Fibroblast of lung (primary cell): ENCODE data around the gene HSPA6. TPM values are rescaled to one million over a fixed set of nuclear protein-coding genes. Genes with fewer than 3 reads are reported as not detected.

Experiments used
- DNase-seq, 2 donors: peaks; one replicate each; pipeline versions ENCODE4 v3.0.0 to v3.0.0-alpha.2; 2010; ENCODE audit warnings: low read depth in 2 of 2
- H2AFZ ChIP-seq: 2 replicates; pipeline ENCODE4 v1.5.1; 2012; ENCODE audit warnings: low read length, control low read depth, inconsistent platforms
- H3K27ac ChIP-seq: 2 replicates; pipeline ENCODE4 v1.5.1; 2011; ENCODE audit warnings: low read length, control low read depth; ENCODE audit not compliant: insufficient read depth
- H3K27me3 ChIP-seq: 2 replicates; pipeline ENCODE4 v1.5.1; 2011; ENCODE audit warnings: mild to moderate bottlenecking, low read length; ENCODE audit not compliant: control insufficient read depth, insufficient read depth
- H3K36me3 ChIP-seq: 2 replicates; pipeline ENCODE4 v1.5.1; 2011; ENCODE audit warnings: low read length; ENCODE audit not compliant: control insufficient read depth, insufficient read depth
- H3K4me1 ChIP-seq: 2 replicates; pipeline ENCODE4 v1.5.1; 2011; ENCODE audit warnings: low read length; ENCODE audit not compliant: control insufficient read depth, insufficient read depth; ENCODE audit errors: extremely low read depth
- H3K4me2 ChIP-seq: 2 replicates; pipeline ENCODE4 v1.5.1; 2011; ENCODE audit warnings: low read length, control low read depth; ENCODE audit not compliant: insufficient read depth; ENCODE audit errors: extremely low read depth
- H3K4me3 ChIP-seq, 4 experiments: fragments of 200-600 bp in 1 of 4; sonication (generic) in 1 of 4; replicated peaks in 1 of 4; 2 replicates each; pipeline ENCODE4 v1.5.1; 2011 to 2016; ENCODE audit warnings: low read length in 4 of 4, low read depth in 3 of 4, mild to moderate bottlenecking in 3 of 4, control low read depth in 2 of 4, inconsistent platforms in 1 of 4, mixed read lengths in 1 of 4; ENCODE audit not compliant: insufficient read depth in 1 of 4; ENCODE audit errors: control extremely low read depth in 1 of 4
- H3K79me2 ChIP-seq: 2 replicates; pipeline ENCODE4 v1.5.1; 2012; ENCODE audit warnings: mild to moderate bottlenecking, low read length, inconsistent platforms; ENCODE audit not compliant: control insufficient read depth, insufficient read depth
- H3K9ac ChIP-seq: 2 replicates; pipeline ENCODE4 v1.5.1; 2011; ENCODE audit warnings: mild to moderate bottlenecking, low read length, control low read depth; ENCODE audit not compliant: insufficient read depth
- H3K9me3 ChIP-seq: 2 replicates; pipeline ENCODE4 v1.5.1; 2012; ENCODE audit warnings: low read depth, low read length; ENCODE audit not compliant: control insufficient read depth, insufficient read depth
- H4K20me1 ChIP-seq: 2 replicates; pipeline ENCODE4 v1.5.1; 2011; ENCODE audit warnings: low read length; ENCODE audit not compliant: control insufficient read depth, insufficient read depth; ENCODE audit errors: extremely low read depth
- CTCF ChIP-seq, 2 donors: IDR thresholded peaks in 1 of 2; conservative IDR thresholded peaks in 1 of 2; 1 replicate in 1 of 2; 2 replicates in 1 of 2; pipeline ENCODE4 v1.5.1; 2011 to 2012; ENCODE audit warnings: low read length in 2 of 2, control low read depth in 1 of 2, inconsistent platforms in 1 of 2, low read depth in 1 of 2, mild to moderate bottlenecking in 1 of 2
- EZH2 ChIP-seq: IDR thresholded peaks from 2 replicates; pipeline ENCODE4 v1.5.1; 2012; ENCODE audit warnings: low read length, control low read depth, mild to moderate bottlenecking; ENCODE audit errors: missing control alignments
- polyA plus RNA-seq, 2 donors: library from polyadenylated mRNA; depleted of rRNA in 1 of 2; stranded (reverse) in 1 of 2; unstranded in 1 of 2; fragments of >200 nt; gene quantifications; 2 replicates each; pipeline ENCODE4 v1.2.1, GENCODE V29; 2011 to 2012; ENCODE audit warnings: missing spikeins in 1 of 2
- total RNA-seq: library from RNA; depleted of rRNA; stranded (reverse); fragments of >200 nt; gene quantifications from 2 replicates; pipeline ENCODE4 v1.2.1, GENCODE V29; 2014

Gene HSPA6
- total and polyA plus RNA-seq, 2 donors (not counting 1 experiment from before 2014, with no cell fraction given) = 0.22 to 2.3 TPM

GRCh38 chr1:161491472-161491871 is 32.9 kb upstream of the HSPA6 start:
- Histone ChIP-seq H3K4me3 (no peak overlapping the region), H3K27ac (no peak overlapping the region), H3K36me3 (no peaks in the 10 kb centered on the region), H3K27me3 (peaks cover 6% of the 10 kb centered on the region), H4K20me1 (no peaks in the 10 kb centered on the region), H3K4me2 (no peak overlapping the region), H3K79me2 (no peaks in the 10 kb centered on the region), H3K4me1 (no peaks in the 10 kb centered on the region), H3K9ac (no peak overlapping the region), H2AFZ (no peak overlapping the region), H3K9me3 (no peaks in the 10 kb centered on the region)
- no peak for DNase-seq
- no peak for TF ChIP-seq EZH2
- no peak for TF ChIP-seq CTCF (conservative IDR thresholded peaks at IDR 0.05 in 1 of 2, IDR thresholded peaks at IDR 0.05 in 1 of 2; ENCODE audit: low read depth in 1 of 2, low read length in 2 of 2)

GRCh38 chr1:161492827-161493226 is 31.5 kb upstream of the HSPA6 start:
- no peaks in the 10 kb centered on the region for H3K4me1 ChIP-seq
- no peak overlapping the region for H2AFZ ChIP-seq
- H3K9me3 ChIP-seq = no peaks in the 10 kb centered on the region
- H3K36me3 ChIP-seq = no peaks in the 10 kb centered on the region
- H4K20me1 ChIP-seq = no peaks in the 10 kb centered on the region
- DNase-seq = no peak
- H3K27me3 ChIP-seq = peaks cover 6% of the 10 kb centered on the region
- H3K79me2 ChIP-seq = no peaks in the 10 kb centered on the region
- no peak overlapping the region for H3K4me3 ChIP-seq
- no peak overlapping the region for H3K4me2 ChIP-seq
- no peak overlapping the region for H3K27ac ChIP-seq
- TF ChIP-seq CTCF (conservative IDR thresholded peaks at IDR 0.05 in 1 of 2, IDR thresholded peaks at IDR 0.05 in 1 of 2; ENCODE audit: low read depth in 1 of 2, low read length in 2 of 2) = no peak
- TF ChIP-seq EZH2 = no peak
- no peak overlapping the region for H3K9ac ChIP-seq

- Histone ChIP-seq H3K4me1 (no peaks in the 10 kb centered on the region), H3K27ac (no peak overlapping the region), H3K27me3 (peaks cover 6% of the 10 kb centered on the region), H4K20me1 (no peaks in the 10 kb centered on the region), H3K36me3 (no peaks in the 10 kb centered on the region), H3K9me3 (no peaks in the 10 kb centered on the region), H3K4me2 (no peak overlapping the region), H2AFZ (no peak overlapping the region), H3K4me3 (no peak overlapping the region), H3K9ac (no peak overlapping the region), H3K79me2 (no peaks in the 10 kb centered on the region)
- no peak for DNase-seq
- no peak for TF ChIP-seq CTCF (conservative IDR thresholded peaks at IDR 0.05 in 1 of 2, IDR thresholded peaks at IDR 0.05 in 1 of 2; ENCODE audit: low read depth in 1 of 2, low read length in 2 of 2)
- TF ChIP-seq EZH2 = no peak
Measured at GRCh38 chr1:161494091-161494735, 30.1 kb upstream of the HSPA6 start.
